ENCODE results near the gene PRPSAP1. TPM values are rescaled to one million over a fixed set of nuclear protein-coding genes. Genes with fewer than 3 reads are reported as not detected.

The PRPSAP1 gene
- total RNA-seq, 6 donors from 2014 or later: 37.3 to 172 (median 59.2) TPM

- Histone ChIP-seq H3K27me3 (no peaks in the 10 kb centered on the region), H3K27ac (no peak overlapping the region), H3K4me3 (no peak overlapping the region), H3K9me3 (no peaks in the 10 kb centered on the region), H3K4me1 (peaks cover 3 to 9% (median 3%) of the 10 kb centered on the region in 4 donors), H3K36me3 (peaks cover 0 to 67% (median 33%) of the 10 kb centered on the region in 4 donors)
- TF ChIP-seq POLR2A (IDR thresholded peaks at IDR 0.05): no peak
- TF ChIP-seq EP300 (IDR thresholded peaks at IDR 0.05): no peak
- TF ChIP-seq POLR2AphosphoS5 (IDR thresholded peaks at IDR 0.05): no peak
- TF ChIP-seq, protein P1, sequence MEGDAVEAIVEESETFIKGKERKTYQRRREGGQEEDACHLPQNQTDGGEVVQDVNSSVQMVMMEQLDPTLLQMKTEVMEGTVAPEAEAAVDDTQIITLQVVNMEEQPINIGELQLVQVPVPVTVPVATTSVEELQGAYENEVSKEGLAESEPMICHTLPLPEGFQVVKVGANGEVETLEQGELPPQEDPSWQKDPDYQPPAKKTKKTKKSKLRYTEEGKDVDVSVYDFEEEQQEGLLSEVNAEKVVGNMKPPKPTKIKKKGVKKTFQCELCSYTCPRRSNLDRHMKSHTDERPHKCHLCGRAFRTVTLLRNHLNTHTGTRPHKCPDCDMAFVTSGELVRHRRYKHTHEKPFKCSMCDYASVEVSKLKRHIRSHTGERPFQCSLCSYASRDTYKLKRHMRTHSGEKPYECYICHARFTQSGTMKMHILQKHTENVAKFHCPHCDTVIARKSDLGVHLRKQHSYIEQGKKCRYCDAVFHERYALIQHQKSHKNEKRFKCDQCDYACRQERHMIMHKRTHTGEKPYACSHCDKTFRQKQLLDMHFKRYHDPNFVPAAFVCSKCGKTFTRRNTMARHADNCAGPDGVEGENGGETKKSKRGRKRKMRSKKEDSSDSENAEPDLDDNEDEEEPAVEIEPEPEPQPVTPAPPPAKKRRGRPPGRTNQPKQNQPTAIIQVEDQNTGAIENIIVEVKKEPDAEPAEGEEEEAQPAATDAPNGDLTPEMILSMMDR (IDR thresholded peaks at IDR 0.05): no peak
- no peak for DNase-seq
- no peak for ATAC-seq (ENCODE audit: low FRiP score in 2 of 2)
- 95 to 100% methylated on average over 12 of the region's 21 CpGs for WGBS, 2 donors
These were observed 37.5 kb upstream of the PRPSAP1 start for GRCh38 chr17:76391200-76391715.

DNA sequence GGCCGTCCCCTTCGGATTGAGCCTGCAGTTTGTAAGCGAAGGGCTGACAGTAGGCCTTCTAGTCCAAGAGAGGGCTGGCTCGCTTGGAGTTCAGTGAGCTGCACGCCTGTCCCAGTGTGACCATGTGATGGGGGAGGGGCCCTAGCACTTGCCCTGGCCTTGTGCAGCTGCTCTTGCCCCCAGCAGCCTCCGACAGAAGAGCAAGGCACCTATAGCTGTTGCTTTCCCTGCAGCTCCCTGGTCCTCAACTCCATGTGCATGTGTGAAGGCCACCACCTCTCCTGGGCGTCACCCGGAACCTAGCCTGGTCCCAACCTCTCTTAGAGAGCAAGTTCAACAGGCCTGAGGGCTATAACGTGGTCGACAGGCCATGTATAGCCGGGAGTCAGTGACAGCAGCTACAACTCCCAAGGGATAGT lies 36.3 kb upstream of the PRPSAP1 start:
- no peak for TF ChIP-seq POLR2AphosphoS5 (IDR thresholded peaks at IDR 0.05)
- 91 to 93% methylated on average over 6 to 11 of the region's 11 CpGs for WGBS, 2 donors

DNA sequence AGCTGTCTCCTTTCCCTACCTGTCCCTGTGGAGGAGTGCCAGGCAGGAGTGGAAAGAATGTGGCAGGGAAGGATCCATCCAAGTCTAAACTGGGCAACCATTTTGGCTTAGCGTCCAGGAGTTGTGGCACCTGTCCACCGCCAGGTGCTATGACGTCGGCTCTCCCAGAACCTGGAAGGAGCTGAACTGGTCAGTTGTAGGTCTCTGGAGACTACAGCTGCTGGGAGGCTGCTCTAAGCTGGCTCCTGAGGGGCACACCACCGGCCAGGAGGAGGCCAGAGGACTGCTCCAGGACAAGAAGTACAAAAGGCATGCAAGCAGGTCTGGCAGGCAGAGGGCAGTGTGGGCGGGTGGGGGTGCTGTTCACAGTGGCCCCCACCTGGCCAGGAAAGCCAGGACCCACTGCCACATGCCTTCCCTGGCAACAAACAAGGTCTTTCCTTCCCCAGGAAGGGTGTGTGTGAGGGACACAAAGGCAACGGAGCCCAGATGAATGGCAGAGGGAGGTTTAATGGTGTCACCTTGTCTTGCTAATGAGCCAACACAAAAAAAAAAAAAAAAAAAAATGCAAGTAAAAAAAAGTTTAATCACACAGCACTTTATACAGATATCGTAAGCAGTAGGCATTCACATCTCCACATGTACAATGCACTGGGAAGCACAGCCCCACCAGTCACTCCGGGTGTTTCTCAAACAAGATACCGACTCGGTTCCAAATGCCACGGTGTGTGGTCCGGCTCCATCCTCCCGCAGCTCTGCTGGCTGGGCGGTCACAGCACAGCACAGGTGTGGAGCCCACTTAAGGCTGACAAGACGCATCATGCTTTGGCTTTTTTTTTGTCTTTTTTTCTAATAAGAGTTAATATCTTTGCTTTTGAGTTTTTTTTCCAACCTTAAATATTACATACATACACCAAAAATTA lies 35.5 kb upstream of the PRPSAP1 start:
- peaks cover 12 to 28% (median 20%) of the 10 kb centered on the region in 4 donors for H3K4me1 ChIP-seq
- no peak overlapping the region for H3K27ac ChIP-seq
- no peaks in the 10 kb centered on the region for H3K9me3 ChIP-seq
- no peak for ATAC-seq (ENCODE audit: low FRiP score in 2 of 2)
- DNase-seq: no peak
- TF ChIP-seq POLR2A (IDR thresholded peaks at IDR 0.05): no peak
- TF ChIP-seq POLR2AphosphoS5 (IDR thresholded peaks at IDR 0.05): no peak
- TF ChIP-seq EP300 (IDR thresholded peaks at IDR 0.05): no peak
- TF ChIP-seq, protein P1 (IDR thresholded peaks at IDR 0.05): no peak
- 74 to 86% methylated on average over 16 of the region's 16 CpGs for WGBS, 2 donors
- H3K36me3 ChIP-seq: peaks cover 0 to 48% (median 19%) of the 10 kb centered on the region in 4 donors
- H3K27me3 ChIP-seq: no peaks in the 10 kb centered on the region
- no peak overlapping the region for H3K4me3 ChIP-seq

More for the DNA sequence above, 36.3 kb upstream of the PRPSAP1 start:
- peaks cover 9 to 21% (median 15%) of the 10 kb centered on the region in 4 donors for H3K4me1 ChIP-seq
- H3K27me3 ChIP-seq: no peaks in the 10 kb centered on the region
- DNase-seq: no peak
- no peak overlapping the region for H3K4me3 ChIP-seq
- H3K9me3 ChIP-seq: no peaks in the 10 kb centered on the region
- no peak overlapping the region for H3K27ac ChIP-seq
- ATAC-seq (ENCODE audit: low FRiP score in 2 of 2): no peak
- peaks cover 0 to 55% (median 22%) of the 10 kb centered on the region in 4 donors for H3K36me3 ChIP-seq

GRCh38 chr17:76386966-76387765 lies 33.5 kb upstream of the PRPSAP1 start:
- peaks cover 0 to 35% (median 12%) of the 10 kb centered on the region in 4 donors for H3K36me3 ChIP-seq
- 92 to 93% methylated on average over 14 to 25 of the region's 31 CpGs for WGBS, 2 donors
- no peak overlapping the region for H3K27ac ChIP-seq
- H3K4me3 ChIP-seq: no peak overlapping the region
- DNase-seq: no peak
- TF ChIP-seq, protein P1 (IDR thresholded peaks at IDR 0.05): no peak
- TF ChIP-seq EP300 (IDR thresholded peaks at IDR 0.05) (no peak), POLR2A (IDR thresholded peaks at IDR 0.05) (no peak), POLR2AphosphoS5 (IDR thresholded peaks at IDR 0.05) (no peak)
- no peak for ATAC-seq (ENCODE audit: low FRiP score in 2 of 2)
- no peaks in the 10 kb centered on the region for H3K9me3 ChIP-seq
- H3K27me3 ChIP-seq: no peaks in the 10 kb centered on the region
- peaks cover 22 to 48% (median 39%) of the 10 kb centered on the region in 4 donors for H3K4me1 ChIP-seq

Measured in upper lobe of left lung (tissue), 6 donors.